Endothelial cell of umbilical vein (primary cell): ENCODE measurements around the gene TMEM35B. TPM values are rescaled to one million over a fixed set of nuclear protein-coding genes. Genes with fewer than 3 reads are reported as not detected.

ENCODE experiments used
- BruUV-seq: library from RNA; stranded (reverse); fragments of 400-500 nt; replicated peaks from 2 replicates; lab custom pipeline; 2021; lab: Mats Ljungman, UMichigan
- CTCF ChIA-PET: fragments of 300-600, 350-600 bp; sonication (Branson Sonifier 250); formaldehyde crosslinking; loops from one replicate; lab custom pipeline; 2021; ENCODE audit warnings: antibody characterized with exemption, inconsistent platforms; lab: Charles Lee
- POLR2A ChIA-PET: fragments of 300-600, 350-600 bp; sonication (Branson Sonifier 250); formaldehyde crosslinking; loops from one replicate; lab custom pipeline; 2021; ENCODE audit warnings: antibody characterized with exemption, inconsistent platforms; lab: Charles Lee
- DNase-seq: peaks from one replicate; pipeline ENCODE4 v3.0.0-alpha.2; 2011; ENCODE audit warnings: low read depth, low spot score
- FAIRE-seq: peaks from 2 replicates; lab custom pipeline; 2011; peaks lifted over from hg19 to GRCh38; lab: Jason Lieb, UNC
- H2AFZ ChIP-seq: 2 replicates; pipeline ENCODE4 v1.6.0; 2012; ENCODE audit warnings: low read depth, low read length, control low read depth, inconsistent platforms
- H3K27ac ChIP-seq: 2 replicates; pipeline ENCODE4 v1.5.1; 2011; ENCODE audit warnings: low read depth, mild to moderate bottlenecking, control low read depth, low read length, moderate library complexity; ENCODE audit not compliant: insufficient read depth
- H3K27me3 ChIP-seq, 2 experiments: 2 replicates each; pipeline versions ENCODE4 v1.6.0 to v1.6.1; 2011; ENCODE audit warnings: low read length in 2 of 2, mixed read lengths in 1 of 2; ENCODE audit not compliant: control insufficient read depth in 2 of 2, insufficient read depth in 2 of 2
- H3K36me3 ChIP-seq, 2 experiments: 2 replicates in 1 of 2; 3 replicates in 1 of 2; pipeline ENCODE4 v1.5.1; 2011; ENCODE audit warnings: low read length in 2 of 2, mild to moderate bottlenecking in 1 of 2, moderate library complexity in 1 of 2; ENCODE audit not compliant: control insufficient read depth in 2 of 2, insufficient read depth in 2 of 2; ENCODE audit errors: extremely low read depth in 1 of 2
- H3K4me1 ChIP-seq: 3 replicates; pipeline ENCODE4 v1.5.1; 2011; ENCODE audit warnings: mild to moderate bottlenecking, low read length; ENCODE audit not compliant: control insufficient read depth, insufficient read depth; ENCODE audit errors: extremely low read depth
- H3K4me2 ChIP-seq: 2 replicates; pipeline ENCODE4 v1.6.1; 2011; ENCODE audit warnings: low read length, control low read depth, mixed read lengths; ENCODE audit not compliant: insufficient read depth
- H3K4me3 ChIP-seq, 3 experiments: fragments of 200-600 bp in 1 of 3; sonication (generic), shearing (Covaris generic) in 1 of 3; replicated peaks in 1 of 3; 2 replicates each; pipeline ENCODE4 v1.5.1; 2011 to 2016; ENCODE audit warnings: control low read depth in 3 of 3, low read length in 3 of 3, mild to moderate bottlenecking in 2 of 3, inconsistent platforms in 1 of 3, low read depth in 1 of 3, moderate library complexity in 1 of 3; ENCODE audit not compliant: insufficient read depth in 1 of 3
- H3K79me2 ChIP-seq: 2 replicates; pipeline ENCODE4 v1.6.0; 2012; ENCODE audit warnings: low read length, inconsistent platforms; ENCODE audit not compliant: control insufficient read depth, insufficient read depth
- H3K9ac ChIP-seq: replicated peaks from 2 replicates; pipeline ENCODE3; 2011; ENCODE audit warnings: low read length, control low read depth; ENCODE audit not compliant: insufficient read depth; ENCODE audit errors: extremely low read depth
- H3K9me1 ChIP-seq: replicated peaks from 3 replicates; pipeline ENCODE4 v1.6.0; 2011; ENCODE audit warnings: mild to moderate bottlenecking, low read length; ENCODE audit not compliant: control insufficient read depth, insufficient read depth; ENCODE audit errors: extremely low read depth
- H3K9me3 ChIP-seq: replicated peaks from 2 replicates; pipeline ENCODE4 v1.5.1; 2012; ENCODE audit warnings: low read length, inconsistent platforms; ENCODE audit not compliant: control insufficient read depth, insufficient read depth
- H4K20me1 ChIP-seq: replicated peaks from 2 replicates; pipeline ENCODE3; 2011; ENCODE audit warnings: mild to moderate bottlenecking, low read length; ENCODE audit not compliant: control insufficient read depth, insufficient read depth; ENCODE audit errors: extremely low read depth
- CTCF ChIP-seq, 2 donors: IDR thresholded peaks; 1 replicate in 1 of 2; 2 replicates in 1 of 2; pipeline ENCODE4 v1.5.1; 2011; ENCODE audit warnings: low read length in 2 of 2, mild to moderate bottlenecking in 2 of 2, moderate library complexity in 2 of 2, control low read depth in 1 of 2, inconsistent platforms in 1 of 2, low read depth in 1 of 2; ENCODE audit not compliant: insufficient read depth in 1 of 2; ENCODE audit errors: extremely low read depth in 1 of 2
- EZH2 ChIP-seq: IDR thresholded peaks from 2 replicates; pipeline ENCODE4 v1.6.1; 2012; ENCODE audit warnings: borderline replicate concordance, low read depth, mild to moderate bottlenecking, moderate library complexity, low read length, inconsistent platforms; ENCODE audit not compliant: severe bottlenecking
- FOS ChIP-seq: IDR thresholded peaks from 2 replicates; pipeline ENCODE4 v1.6.1; 2011; ENCODE audit warnings: mild to moderate bottlenecking, low read length, moderate library complexity, borderline replicate concordance; ENCODE audit not compliant: insufficient read depth
- GATA2 ChIP-seq: IDR thresholded peaks from 2 replicates; pipeline ENCODE4 v1.7.0; 2011; ENCODE audit warnings: low read depth, mild to moderate bottlenecking, moderate library complexity, mixed read lengths, low read length; ENCODE audit not compliant: insufficient read length, insufficient read depth
- JUN ChIP-seq: IDR thresholded peaks from 2 replicates; pipeline ENCODE4 v1.6.1; 2011; ENCODE audit warnings: borderline replicate concordance, low read depth; ENCODE audit not compliant: insufficient read length, insufficient read depth
- MAX ChIP-seq: IDR thresholded peaks from 2 replicates; pipeline ENCODE4 v1.6.1; 2011; ENCODE audit not compliant: insufficient read depth, insufficient read length
- MYC ChIP-seq: IDR thresholded peaks from one replicate; pipeline ENCODE4 v1.6.1; 2011; ENCODE audit warnings: mild to moderate bottlenecking, low read depth, low read length
- POLR2A ChIP-seq: IDR thresholded peaks from 2 replicates; pipeline ENCODE4 v1.6.1; 2012; ENCODE audit warnings: low read depth, mild to moderate bottlenecking, control low read depth, low read length
- POLR2AphosphoS5 ChIP-seq: IDR thresholded peaks from 2 replicates; pipeline ENCODE4 v1.6.1; 2012; ENCODE audit warnings: low read depth, mild to moderate bottlenecking, control low read depth, low read length, moderate library complexity; ENCODE audit not compliant: insufficient read depth
- dilution Hi-C: fragments of 300-500 bp; cut with MboI; formaldehyde crosslinking; loops from one replicate; pipeline ENCODE4 v1.15.0; 2019; ENCODE audit warnings: low sequenced_read_pairs; ENCODE audit not compliant: extremely low pct_ligation_motif_present
- intact Hi-C: fragments of 100-400 bp; cut with micrococcal nuclease; formaldehyde crosslinking; loops from one replicate; pipeline ENCODE4 v1.10.0; 2022
- polyA plus RNA-seq, 4 experiments: library from polyadenylated mRNA; depleted of rRNA in 3 of 4; stranded (reverse) in 3 of 4; unstranded in 1 of 4; fragments of >200 nt; gene quantifications; 2 replicates each; pipeline versions ENCODE4 v1.2.1 to v1.2.3, GENCODE V29; 2011 to 2012; ENCODE audit warnings: missing spikeins in 1 of 4
- total RNA-seq: library from RNA; stranded (reverse); gene quantifications from 2 replicates; pipeline ENCODE4 v1.2.3, GENCODE V29; 2021

Gene TMEM35B
- total and polyA plus RNA-seq, 2 donors (not counting 3 experiments of a cell fraction or from before 2014, with no cell fraction given) = 18.7 to 46.2 TPM

GRCh38 chr1:34994878-34995277 is 9.7 kb upstream of the TMEM35B start:
- no peaks in the 10 kb centered on the region for H3K79me2 ChIP-seq
- H2AFZ ChIP-seq = no peak overlapping the region
- no peak for TF ChIP-seq MYC
- no peak for TF ChIP-seq CTCF (IDR thresholded peaks at IDR 0.05; ENCODE audit: extremely low read depth in 1 of 2, insufficient read depth in 1 of 2, low read depth in 1 of 2, low read length in 2 of 2)
- no peak for TF ChIP-seq FOS
- TF ChIP-seq POLR2A = no peak
- intact Hi-C loops (no loop called here), dilution Hi-C loops (loop anchor here (25.0 kb wide), 1 partner anchor 167 kb away; no protein-coding TSS in a partner anchor)
- ChIA-PET CTCF (no interaction called here), POLR2A (no interaction called here)
- DNase-seq (no peak), FAIRE-seq (no peak)
- H3K27ac ChIP-seq = no peak overlapping the region
- H4K20me1 ChIP-seq = no peaks in the 10 kb centered on the region
- no peaks in the 10 kb centered on the region for H3K36me3 ChIP-seq
- no peak overlapping the region for H3K9ac ChIP-seq
- no peaks in the 10 kb centered on the region for H3K9me1 ChIP-seq
- no TSS peak for BruUV-seq
- no peaks in the 10 kb centered on the region for H3K27me3 ChIP-seq
- H3K4me1 ChIP-seq = no peaks in the 10 kb centered on the region
- H3K9me3 ChIP-seq = no peaks in the 10 kb centered on the region
- H3K4me3 ChIP-seq = no peak overlapping the region
- H3K4me2 ChIP-seq = no peak overlapping the region

- dilution Hi-C loops (loop anchor here (25.0 kb wide), 1 partner anchor 174 kb away; no protein-coding TSS in a partner anchor), intact Hi-C loops (loop anchor here (5.0 kb wide), 1 partner anchor 119 kb away; no protein-coding TSS in a partner anchor)
- no peak overlapping the region for H3K4me3 ChIP-seq
- H3K36me3 ChIP-seq = no peaks in the 10 kb centered on the region
- H3K4me2 ChIP-seq = no peak overlapping the region
- no peak overlapping the region for H2AFZ ChIP-seq
- no peaks in the 10 kb centered on the region for H3K9me1 ChIP-seq
- H3K9ac ChIP-seq = no peak overlapping the region
- H3K27ac ChIP-seq = no peak overlapping the region
- peaks cover 12% of the 10 kb centered on the region for H3K79me2 ChIP-seq
- H3K9me3 ChIP-seq = no peaks in the 10 kb centered on the region
- DNase-seq (no peak), FAIRE-seq (no peak)
- H3K4me1 ChIP-seq = peaks cover 15% of the 10 kb centered on the region
- TF ChIP-seq MAX (no peak), POLR2AphosphoS5 (no peak), POLR2A (no peak), EZH2 (no peak), GATA2 (no peak), FOS (no peak), JUN (no peak), MYC (no peak), CTCF (IDR thresholded peaks at IDR 0.05; ENCODE audit: extremely low read depth in 1 of 2, insufficient read depth in 1 of 2, low read depth in 1 of 2, low read length in 2 of 2) (no peak)
- CTCF ChIA-PET = no interaction called here
- no peaks in the 10 kb centered on the region for H3K27me3 ChIP-seq
- BruUV-seq = no TSS peak
- no peaks in the 10 kb centered on the region for H4K20me1 ChIP-seq
- POLR2A ChIA-PET = no interaction called here
Observed at GRCh38 chr1:34988581-34988980, 3.4 kb upstream of the TMEM35B start.
